HG03196 (cell line): ENCODE data around the gene CHRNA5.
"Not testable (repeated sequence)": the region's sequence is repeated elsewhere in the genome, so short reads cannot be mapped to it uniquely, and the experiment has no call there.

ENCODE experiments used
- ATAC-seq: cut with Tn5 transposase; IDR thresholded peaks from one replicate; pipeline ENCODE4 v1.9.1; 2021; ENCODE audit not compliant: unreplicated experiment

CHRNA5 gene

GRCh38 chr15:78564743-78565096, 600 bp upstream of the CHRNA5 start:
- peak; percentile 16 for ATAC-seq

GRCh38 chr15:78565951-78566774, 843 bp downstream of the CHRNA5 start:
- ATAC-seq = peak; percentile 17

- no peak for ATAC-seq
Observed at GRCh38 chr15:78567531-78567930, 2.2 kb downstream of the CHRNA5 start.

- no peak for ATAC-seq
Observed at GRCh38 chr15:78570710-78571109, 5.4 kb downstream of the CHRNA5 start.

GRCh38 chr15:78571382-78571781, 6.1 kb downstream of the CHRNA5 start:
- ATAC-seq = no peak

- ATAC-seq = no peak
Observed at GRCh38 chr15:78573416-78573815, 8.1 kb downstream of the CHRNA5 start.

GRCh38 chr15:78574944-78575343, 9.6 kb downstream of the CHRNA5 start:
- no peak for ATAC-seq

GRCh38 chr15:78597583-78597982, 32.3 kb downstream of the CHRNA5 start:
- no peak for ATAC-seq

GRCh38 chr15:78598348-78598747, 33.0 kb downstream of the CHRNA5 start:
- no peak for ATAC-seq

- ATAC-seq = no peak
Observed at GRCh38 chr15:78599189-78599588, 33.9 kb downstream of the CHRNA5 start.

GRCh38 chr15:78603467-78603866, 38.1 kb downstream of the CHRNA5 start:
- ATAC-seq = no peak

- no peak for ATAC-seq
Observed at GRCh38 chr15:78604420-78604819, 39.1 kb downstream of the CHRNA5 start.

- no peak for ATAC-seq
Observed at GRCh38 chr15:78605201-78605600, 39.9 kb downstream of the CHRNA5 start.

- no peak for ATAC-seq
Observed at GRCh38 chr15:78605680-78606079, 40.4 kb downstream of the CHRNA5 start.

- ATAC-seq = not testable (repeated sequence)
Observed at GRCh38 chr15:78609551-78609950, 44.2 kb downstream of the CHRNA5 start.

- no peak for ATAC-seq
Observed at GRCh38 chr15:78614021-78614420, 48.7 kb downstream of the CHRNA5 start.

- ATAC-seq = no peak
Observed at GRCh38 chr15:78615151-78615589, 49.9 kb downstream of the CHRNA5 start.

GRCh38 chr15:78616506-78616905, 51.2 kb downstream of the CHRNA5 start:
- ATAC-seq = no peak

GRCh38 chr15:78617076-78617475, 51.8 kb downstream of the CHRNA5 start:
- no peak for ATAC-seq

- no peak for ATAC-seq
Observed at GRCh38 chr15:78617516-78617915, 52.2 kb downstream of the CHRNA5 start.

- ATAC-seq = no peak
Observed at GRCh38 chr15:78618064-78618463, 52.7 kb downstream of the CHRNA5 start.

- ATAC-seq = no peak
Observed at GRCh38 chr15:78618490-78618934, 53.2 kb downstream of the CHRNA5 start.
